Activated naive CD4-positive, alpha-beta T cell treated with Interleukin-2 at 50 U/mL for 16 hours (primary cell): ENCODE results near the gene TIAM1.

ENCODE experiments used
- DNase-seq: peaks from one replicate; pipeline ENCODE4 v3.0.0-alpha.2; 2020

TIAM1 gene

GRCh38 chr21:31284797-31285397 is 59.2 kb downstream of the TIAM1 start:
- no peak for DNase-seq

- no peak for DNase-seq
Measured at GRCh38 chr21:31283025-31283424, 61.0 kb downstream of the TIAM1 start.

- DNase-seq, result no peak
Measured at GRCh38 chr21:31282095-31282709, 61.9 kb downstream of the TIAM1 start.

- DNase-seq, result no peak
Measured at GRCh38 chr21:31281561-31281960, 62.5 kb downstream of the TIAM1 start.

- DNase-seq, result peak; percentile 10
Measured at GRCh38 chr21:31279986-31280385, 64.1 kb downstream of the TIAM1 start.

- no peak for DNase-seq
Measured at GRCh38 chr21:31279214-31279613, 64.8 kb downstream of the TIAM1 start.

GRCh38 chr21:31278511-31279130 is 65.4 kb downstream of the TIAM1 start:
- no peak for DNase-seq

- no peak for DNase-seq
Measured at GRCh38 chr21:31276663-31277062, 67.4 kb downstream of the TIAM1 start.

- DNase-seq, result no peak
Measured at GRCh38 chr21:31275901-31276300, 68.2 kb downstream of the TIAM1 start.

GRCh38 chr21:31273278-31273677 is 70.8 kb downstream of the TIAM1 start:
- peak; percentile 23 for DNase-seq

- DNase-seq, result no peak
Measured at GRCh38 chr21:31268090-31268489, 76.0 kb downstream of the TIAM1 start.

GRCh38 chr21:31267644-31268043 is 76.4 kb downstream of the TIAM1 start:
- no peak for DNase-seq

- DNase-seq, result no peak
Measured at GRCh38 chr21:31266241-31266640, 77.8 kb downstream of the TIAM1 start.

GRCh38 chr21:31265366-31266013 is 78.6 kb downstream of the TIAM1 start:
- DNase-seq, result no peak

- no peak for DNase-seq
Measured at GRCh38 chr21:31264574-31264973, 79.5 kb downstream of the TIAM1 start.

- no peak for DNase-seq
Measured at GRCh38 chr21:31262728-31263127, 81.3 kb downstream of the TIAM1 start.

- DNase-seq, result no peak
Measured at GRCh38 chr21:31261759-31262158, 82.3 kb downstream of the TIAM1 start.

GRCh38 chr21:31260790-31261189 is 83.3 kb downstream of the TIAM1 start:
- DNase-seq, result no peak

GRCh38 chr21:31258073-31258472 is 86.0 kb downstream of the TIAM1 start:
- DNase-seq, result no peak

GRCh38 chr21:31257265-31257664 is 86.8 kb downstream of the TIAM1 start:
- DNase-seq, result no peak

- DNase-seq, result no peak
Measured at GRCh38 chr21:31255896-31256295, 88.2 kb downstream of the TIAM1 start.

- no peak for DNase-seq
Measured at GRCh38 chr21:31255036-31255435, 89.0 kb downstream of the TIAM1 start.

- no peak for DNase-seq
Measured at GRCh38 chr21:31254131-31254530, 89.9 kb downstream of the TIAM1 start.

GRCh38 chr21:31253684-31254083 is 90.4 kb downstream of the TIAM1 start:
- no peak for DNase-seq
